HG03571 (cell line): ENCODE data around the gene GMPR2.

Experiments used
- ATAC-seq: cut with Tn5 transposase; IDR thresholded peaks from one replicate; pipeline ENCODE4 v1.9.1; 2021; ENCODE audit not compliant: unreplicated experiment

GMPR2 gene

GRCh38 chr14:24232645-24233537 lies at the start of gene GMPR2:
GMPR2 (plus strand) TSS chr14:24232929; CDS start chr14:24233254, 325 bp downstream.
- peak; percentile 57 for ATAC-seq

GRCh38 chr14:24183014-24183481 lies 49.7 kb upstream of the GMPR2 start:
- no peak for ATAC-seq

GRCh38 chr14:24184104-24184970 lies 48.4 kb upstream of the GMPR2 start:
- no peak for ATAC-seq

- ATAC-seq: no peak
Measured at GRCh38 chr14:24185026-24185425, 47.7 kb upstream of the GMPR2 start.

- no peak for ATAC-seq
Measured at GRCh38 chr14:24185741-24186140, 47.0 kb upstream of the GMPR2 start.

GRCh38 chr14:24186831-24187538 lies 45.7 kb upstream of the GMPR2 start:
- no peak for ATAC-seq

GRCh38 chr14:24187539-24187915 lies 45.2 kb upstream of the GMPR2 start:
- no peak for ATAC-seq

- peak; percentile 82 for ATAC-seq
Measured at GRCh38 chr14:24188251-24189058, 44.3 kb upstream of the GMPR2 start, which contains the start of gene IPO4. IPO4 (minus strand) TSS chr14:24188816; CDS start chr14:24188787, 29 bp downstream.

- no peak for ATAC-seq
Measured at GRCh38 chr14:24189059-24189375, 43.7 kb upstream of the GMPR2 start.

- ATAC-seq: no peak
Measured at GRCh38 chr14:24189460-24189859, 43.3 kb upstream of the GMPR2 start.

- ATAC-seq: no peak
Measured at GRCh38 chr14:24190416-24190815, 42.3 kb upstream of the GMPR2 start.

GRCh38 chr14:24192933-24193332 lies 39.8 kb upstream of the GMPR2 start:
- no peak for ATAC-seq

GRCh38 chr14:24194186-24194872 lies 38.4 kb upstream of the GMPR2 start:
- ATAC-seq: no peak

GRCh38 chr14:24194873-24195185 lies 37.9 kb upstream of the GMPR2 start:
- no peak for ATAC-seq

- ATAC-seq: peak; percentile 75
Measured at GRCh38 chr14:24195186-24196070, 37.3 kb upstream of the GMPR2 start, which contains the start of gene TM9SF1. TM9SF1 (minus strand) TSS chr14:24195441; CDS start chr14:24195019, 422 bp downstream.

GRCh38 chr14:24196071-24197055 lies 36.4 kb upstream of the GMPR2 start:
- no peak for ATAC-seq

GRCh38 chr14:24197056-24197450 lies 35.7 kb upstream of the GMPR2 start:
- no peak for ATAC-seq
